Cardiac fibroblast (primary cell): Measurements from ENCODE around the gene GLIS1.

Source experiments
- DNase-seq, 2 donors: peaks; one replicate each; pipeline versions ENCODE4 v3.0.0 to v3.0.0-alpha.2; 2010; ENCODE audit warnings: low read depth in 2 of 2
- H3K4me3 ChIP-seq, 2 donors: replicated peaks in 1 of 2; 1 replicate in 1 of 2; 2 replicates in 1 of 2; pipeline ENCODE4 v1.5.1; 2011; ENCODE audit warnings: low read depth in 2 of 2, low read length in 2 of 2, mild to moderate bottlenecking in 2 of 2, moderate library complexity in 1 of 2
- TF ChIP-seq, protein P1 (sequence below): IDR thresholded peaks from one replicate; pipeline ENCODE4 v1.5.1; 2011; ENCODE audit warnings: low read depth, mild to moderate bottlenecking, low read length, inconsistent platforms

Gene GLIS1

DNA sequence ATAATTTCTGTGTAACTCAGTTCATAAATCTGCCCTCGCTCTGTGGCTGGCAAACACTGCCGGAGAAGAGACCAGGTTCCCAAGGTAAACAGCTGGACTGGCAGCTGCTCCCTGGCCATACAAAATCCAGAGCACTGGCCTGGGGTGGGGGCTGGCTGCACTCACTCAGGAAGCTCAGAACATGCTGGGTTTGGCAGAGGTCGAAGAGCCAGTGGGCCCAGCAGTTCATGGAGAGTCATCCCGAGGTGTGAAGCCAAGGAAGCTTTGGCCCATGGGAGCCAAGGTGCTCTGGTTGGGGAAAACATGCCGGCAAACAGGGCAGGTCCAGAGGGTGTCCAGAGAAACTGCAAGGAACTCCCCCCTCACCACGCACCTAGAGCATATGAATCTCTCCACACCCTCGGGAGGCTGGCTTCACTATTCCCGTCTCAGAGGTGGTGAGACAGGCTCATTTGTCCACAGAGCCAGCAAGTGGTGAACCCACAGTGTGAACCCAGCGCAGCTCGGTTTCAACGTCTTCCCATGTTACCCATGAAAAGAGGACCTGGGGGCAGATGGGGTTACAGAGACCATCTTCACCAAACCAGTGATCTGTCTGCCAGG lies 177.4 kb downstream of the GLIS1 start:
- no peak overlapping the region for H3K4me3 ChIP-seq
- DNase-seq = no peak
- TF ChIP-seq, protein P1, sequence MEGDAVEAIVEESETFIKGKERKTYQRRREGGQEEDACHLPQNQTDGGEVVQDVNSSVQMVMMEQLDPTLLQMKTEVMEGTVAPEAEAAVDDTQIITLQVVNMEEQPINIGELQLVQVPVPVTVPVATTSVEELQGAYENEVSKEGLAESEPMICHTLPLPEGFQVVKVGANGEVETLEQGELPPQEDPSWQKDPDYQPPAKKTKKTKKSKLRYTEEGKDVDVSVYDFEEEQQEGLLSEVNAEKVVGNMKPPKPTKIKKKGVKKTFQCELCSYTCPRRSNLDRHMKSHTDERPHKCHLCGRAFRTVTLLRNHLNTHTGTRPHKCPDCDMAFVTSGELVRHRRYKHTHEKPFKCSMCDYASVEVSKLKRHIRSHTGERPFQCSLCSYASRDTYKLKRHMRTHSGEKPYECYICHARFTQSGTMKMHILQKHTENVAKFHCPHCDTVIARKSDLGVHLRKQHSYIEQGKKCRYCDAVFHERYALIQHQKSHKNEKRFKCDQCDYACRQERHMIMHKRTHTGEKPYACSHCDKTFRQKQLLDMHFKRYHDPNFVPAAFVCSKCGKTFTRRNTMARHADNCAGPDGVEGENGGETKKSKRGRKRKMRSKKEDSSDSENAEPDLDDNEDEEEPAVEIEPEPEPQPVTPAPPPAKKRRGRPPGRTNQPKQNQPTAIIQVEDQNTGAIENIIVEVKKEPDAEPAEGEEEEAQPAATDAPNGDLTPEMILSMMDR = no peak

DNA sequence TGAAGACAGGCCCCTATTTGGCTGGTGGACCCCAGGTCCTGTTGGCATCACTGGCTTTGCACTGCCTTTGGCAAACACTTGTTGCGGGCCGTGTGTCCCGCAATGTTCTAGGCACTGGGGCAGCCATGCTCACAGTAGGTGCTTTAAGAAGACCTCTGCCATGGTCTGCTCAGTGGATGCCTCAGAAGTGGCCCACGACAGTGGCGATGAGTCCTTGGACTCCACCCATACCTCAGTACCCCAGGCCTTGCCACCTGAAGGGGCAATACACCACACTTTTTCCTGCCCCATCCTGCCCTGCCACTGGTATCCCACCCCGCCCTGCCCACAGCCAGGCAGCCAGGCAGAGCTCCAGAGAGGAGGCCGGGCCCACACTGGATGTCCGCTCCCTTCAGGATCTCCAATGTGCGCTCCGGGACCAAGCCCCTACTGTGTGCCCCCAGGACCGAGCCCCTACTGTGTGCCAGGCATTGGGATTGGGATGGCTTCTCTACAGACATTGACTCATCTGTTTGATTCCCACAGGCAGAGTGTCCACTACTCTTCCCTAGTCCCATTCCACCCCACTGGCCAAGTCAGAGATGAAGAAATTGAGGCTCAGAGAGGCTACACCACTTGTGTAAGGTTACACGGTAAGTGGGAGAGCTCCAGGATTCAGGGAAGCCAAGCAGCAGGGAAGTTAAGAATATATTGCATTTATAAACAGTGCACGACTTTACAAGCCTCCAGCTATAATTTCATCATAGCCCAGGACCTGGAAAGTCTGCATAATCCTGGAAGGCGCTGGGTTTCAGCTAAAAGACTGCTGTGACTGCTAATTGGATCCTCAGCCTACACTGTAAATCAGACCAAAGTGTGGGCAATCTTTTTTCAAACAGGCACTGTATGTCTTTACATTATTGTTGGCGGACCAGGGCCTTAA lies 178.1 kb downstream of the GLIS1 start:
- no peak for DNase-seq
- no peak overlapping the region for H3K4me3 ChIP-seq
- TF ChIP-seq, protein P1 = no peak

DNA sequence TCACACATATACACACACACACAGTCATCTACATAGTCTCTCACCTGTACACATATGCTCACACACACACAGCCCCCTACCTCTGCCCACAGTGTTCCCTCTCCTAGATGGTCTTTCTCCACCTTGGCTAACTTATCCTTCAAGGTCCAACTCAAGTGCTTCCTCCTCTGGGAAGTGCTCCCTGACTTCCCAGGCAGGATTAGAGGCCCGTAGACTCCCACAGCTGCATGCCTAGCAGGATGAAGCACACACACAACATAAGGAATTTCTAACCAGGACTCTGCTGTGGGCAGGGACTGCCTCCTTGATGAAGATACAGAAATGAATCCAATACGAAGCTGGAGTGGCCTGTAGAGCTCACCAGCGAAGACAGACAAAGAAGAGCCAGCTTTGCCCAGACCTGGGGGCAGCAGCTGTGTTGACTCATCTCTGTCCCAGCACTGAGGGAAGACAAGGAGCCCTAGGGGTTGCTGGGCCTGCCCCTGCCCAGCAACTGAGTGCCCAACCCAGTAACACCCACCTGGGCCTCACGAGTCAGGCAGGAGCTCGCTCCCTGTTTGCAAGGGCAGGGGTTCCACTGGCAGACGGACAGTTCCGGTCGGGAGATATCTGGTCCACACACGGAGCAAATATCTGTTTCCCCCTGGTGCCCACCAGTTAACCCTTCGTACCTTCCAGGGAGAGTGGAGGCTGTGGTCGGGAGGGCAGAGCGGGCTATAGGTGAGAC lies 178.9 kb downstream of the GLIS1 start:
- DNase-seq = no peak
- H3K4me3 ChIP-seq = no peak overlapping the region
- TF ChIP-seq, protein P1 = no peak

DNA sequence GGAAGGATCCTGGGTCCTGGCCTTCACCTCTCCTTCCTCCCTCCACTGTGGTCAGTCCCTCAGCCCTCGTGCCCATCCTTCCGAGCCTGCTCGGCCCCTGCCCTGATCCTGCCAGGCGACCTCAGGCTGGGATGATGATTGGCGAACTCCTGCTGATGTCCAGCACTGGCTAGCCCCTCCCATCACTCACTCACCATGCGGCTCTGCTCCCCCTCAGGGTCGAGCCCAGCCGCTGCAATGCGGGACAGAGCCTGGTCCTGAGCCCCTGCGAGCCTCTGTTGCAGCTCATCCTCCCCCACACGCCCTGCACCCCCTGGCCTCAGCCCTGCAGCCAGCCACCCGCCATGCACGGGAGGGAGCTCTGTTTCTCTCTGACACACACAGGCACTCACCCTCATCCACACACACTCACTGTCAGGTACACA lies 179.6 kb downstream of the GLIS1 start:
- H3K4me3 ChIP-seq = no peak overlapping the region
- no peak for DNase-seq
- TF ChIP-seq, protein P1 = no peak

DNA sequence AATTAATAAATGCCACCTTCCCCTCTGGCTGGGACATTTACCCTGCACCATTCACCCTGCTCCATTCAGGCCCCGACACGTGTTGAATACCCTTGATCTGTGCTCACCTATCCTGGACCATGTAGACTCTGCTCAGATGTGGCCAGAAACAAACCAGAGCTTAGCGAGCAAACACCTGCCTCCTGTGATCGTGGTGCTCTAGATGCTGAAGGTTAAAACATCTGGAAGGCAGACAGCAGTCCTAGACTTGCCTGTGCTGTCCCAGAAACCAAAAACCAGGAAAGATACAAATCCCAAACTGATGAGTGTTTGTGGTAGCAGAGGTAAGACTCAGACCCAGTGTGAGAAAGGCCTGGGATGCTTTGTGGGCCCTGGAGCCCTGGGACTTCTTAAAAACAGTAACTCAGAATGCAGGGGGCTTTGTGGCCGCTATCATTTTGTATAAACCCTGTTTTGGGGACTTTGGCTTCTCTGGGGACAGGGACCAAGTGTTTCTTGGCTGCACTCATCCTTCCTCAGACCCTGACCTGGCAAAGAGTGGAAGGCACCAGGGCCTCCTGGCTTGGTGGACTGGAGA lies 180.1 kb downstream of the GLIS1 start:
- TF ChIP-seq, protein P1 = no peak
- no peak for DNase-seq
- no peak overlapping the region for H3K4me3 ChIP-seq
